Measurements from ENCODE around the gene KANK2.

Gene KANK2

DNA sequence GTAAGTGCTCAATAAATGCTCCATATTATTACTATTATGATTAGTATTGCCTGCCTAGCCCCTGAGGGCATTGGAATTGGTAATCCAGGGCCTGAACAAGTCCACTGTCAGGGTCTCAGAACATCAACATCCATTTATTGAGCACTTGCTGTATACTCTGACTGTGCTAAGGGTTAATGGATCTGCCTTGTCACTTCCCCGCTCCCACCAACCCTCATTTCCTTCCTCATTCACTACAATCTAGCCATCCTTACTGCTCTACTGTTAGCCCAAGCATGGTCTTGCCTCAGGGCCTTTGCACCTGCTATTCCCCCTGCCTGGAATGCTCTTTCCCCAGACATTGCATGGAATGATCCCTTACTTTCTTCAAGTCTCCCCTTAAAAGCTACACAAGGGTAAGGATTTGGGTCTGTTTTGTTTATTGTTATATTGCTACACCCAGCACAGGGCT lies 29.4 kb upstream of the KANK2 start:
- DNase-seq (ENCODE audit: low read depth in 3 of 3, low spot score in 1 of 3) = no peak

DNA sequence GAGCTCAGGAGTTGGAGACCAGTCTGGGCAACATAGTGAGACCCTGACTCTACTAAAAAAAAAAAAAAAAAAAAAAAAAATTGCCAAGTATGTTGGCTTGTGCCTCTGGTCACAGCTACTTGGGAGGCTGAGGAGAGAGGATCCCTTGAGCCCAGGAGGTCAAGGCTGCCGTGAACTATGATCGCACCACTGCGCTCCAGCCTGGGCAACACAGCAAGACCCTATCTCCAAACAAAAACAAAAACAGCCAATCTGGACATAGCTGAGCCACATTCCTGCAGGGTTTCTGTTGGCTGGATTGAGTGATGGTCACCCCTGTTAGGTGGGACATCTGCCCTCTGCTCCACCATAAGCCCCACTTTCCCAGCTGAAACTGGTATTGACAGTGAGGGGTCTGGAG lies 28.5 kb upstream of the KANK2 start:
- no peak for DNase-seq (ENCODE audit: low read depth in 3 of 3, low spot score in 1 of 3)

GRCh38 chr19:11225172-11225571 lies 27.8 kb upstream of the KANK2 start:
- no peak for DNase-seq (ENCODE audit: low read depth in 3 of 3, low spot score in 1 of 3)

- DNase-seq (ENCODE audit: low read depth in 3 of 3, low spot score in 1 of 3) = no peak
These were observed 27.1 kb upstream of the KANK2 start for GRCh38 chr19:11224429-11224828.

DNA sequence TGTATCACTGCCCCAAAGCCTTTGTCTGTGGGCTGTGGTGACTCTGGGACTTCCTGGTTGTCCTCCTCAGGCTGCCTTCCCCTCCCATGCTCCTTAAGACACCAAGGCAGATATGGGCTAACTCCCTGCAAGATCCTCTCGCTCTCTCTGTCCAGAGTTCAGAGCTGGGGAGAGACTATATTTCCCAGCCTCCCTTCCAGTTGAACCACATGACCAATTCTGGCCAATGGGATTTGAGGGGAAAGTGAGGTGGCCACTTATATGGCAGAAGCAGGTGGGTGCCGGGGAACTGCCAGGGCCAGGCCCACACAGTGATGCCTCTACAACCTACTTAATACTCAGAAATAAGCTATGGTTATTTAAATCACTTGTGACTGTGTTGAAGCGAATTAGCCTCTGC lies 25.9 kb upstream of the KANK2 start:
- DNase-seq (ENCODE audit: low read depth in 3 of 3, low spot score in 1 of 3) = no peak

DNA sequence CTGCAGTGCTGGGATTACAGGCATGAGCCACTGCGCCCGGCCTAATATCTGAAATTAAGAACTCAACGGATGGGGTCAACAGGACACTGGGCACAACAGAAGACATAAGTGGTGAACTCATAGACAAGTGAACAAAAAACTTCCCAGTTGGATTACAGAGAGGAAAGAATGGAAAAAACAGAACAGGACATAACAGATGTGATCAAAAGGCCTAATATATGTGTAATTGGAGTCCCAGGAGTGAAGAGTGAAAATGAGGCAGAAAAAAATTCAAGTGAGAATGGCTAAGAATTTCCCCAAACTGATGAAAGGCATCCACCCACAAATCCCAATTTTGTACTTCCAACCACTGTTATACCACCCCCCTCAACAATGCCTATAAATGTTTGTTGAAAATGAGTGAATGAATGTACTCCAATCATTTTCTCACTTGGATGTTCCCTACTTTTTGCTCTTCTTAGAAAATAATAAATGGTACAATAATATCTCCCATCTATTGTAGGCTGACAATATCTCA lies 23.8 kb upstream of the KANK2 start:
- DNase-seq (ENCODE audit: low read depth in 3 of 3, low spot score in 1 of 3) = no peak

DNA sequence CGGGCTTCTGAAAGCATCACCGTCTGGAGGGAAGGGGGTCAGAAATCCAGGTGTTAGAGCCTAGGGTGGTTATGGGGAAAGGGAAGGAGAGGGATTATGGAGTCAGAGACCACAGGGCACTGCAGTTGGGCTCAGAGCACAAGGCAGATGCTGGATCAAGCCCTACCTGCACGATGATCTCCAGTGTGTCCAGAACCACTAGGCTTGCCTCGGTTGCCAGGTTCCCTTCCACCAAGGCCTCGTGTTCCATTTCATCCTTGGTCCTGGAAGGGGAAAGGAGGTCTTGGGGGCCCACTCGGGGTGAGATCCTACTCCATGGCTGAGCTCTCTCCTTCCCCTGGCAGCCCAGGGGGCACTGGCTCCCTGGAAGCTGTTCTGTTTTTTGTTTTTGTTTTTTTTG lies 17.0 kb upstream of the KANK2 start:
- DNase-seq (ENCODE audit: low read depth in 3 of 3, low spot score in 1 of 3) = no peak

DNA sequence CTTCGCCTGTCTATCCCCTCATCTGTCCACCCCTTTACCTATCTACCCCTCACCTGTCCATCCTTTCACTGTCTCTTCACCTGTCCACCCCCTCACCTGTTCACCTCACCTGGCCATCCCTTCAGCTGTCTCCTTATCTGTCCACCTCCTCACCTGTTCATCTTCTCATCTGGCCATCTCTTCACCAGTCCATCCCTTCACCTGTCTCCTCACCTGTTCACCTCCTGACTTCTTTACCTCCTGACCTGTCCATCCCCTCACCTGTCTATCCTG lies 13.2 kb upstream of the KANK2 start:
- DNase-seq (ENCODE audit: low read depth in 3 of 3, low spot score in 1 of 3) = no peak

DNA sequence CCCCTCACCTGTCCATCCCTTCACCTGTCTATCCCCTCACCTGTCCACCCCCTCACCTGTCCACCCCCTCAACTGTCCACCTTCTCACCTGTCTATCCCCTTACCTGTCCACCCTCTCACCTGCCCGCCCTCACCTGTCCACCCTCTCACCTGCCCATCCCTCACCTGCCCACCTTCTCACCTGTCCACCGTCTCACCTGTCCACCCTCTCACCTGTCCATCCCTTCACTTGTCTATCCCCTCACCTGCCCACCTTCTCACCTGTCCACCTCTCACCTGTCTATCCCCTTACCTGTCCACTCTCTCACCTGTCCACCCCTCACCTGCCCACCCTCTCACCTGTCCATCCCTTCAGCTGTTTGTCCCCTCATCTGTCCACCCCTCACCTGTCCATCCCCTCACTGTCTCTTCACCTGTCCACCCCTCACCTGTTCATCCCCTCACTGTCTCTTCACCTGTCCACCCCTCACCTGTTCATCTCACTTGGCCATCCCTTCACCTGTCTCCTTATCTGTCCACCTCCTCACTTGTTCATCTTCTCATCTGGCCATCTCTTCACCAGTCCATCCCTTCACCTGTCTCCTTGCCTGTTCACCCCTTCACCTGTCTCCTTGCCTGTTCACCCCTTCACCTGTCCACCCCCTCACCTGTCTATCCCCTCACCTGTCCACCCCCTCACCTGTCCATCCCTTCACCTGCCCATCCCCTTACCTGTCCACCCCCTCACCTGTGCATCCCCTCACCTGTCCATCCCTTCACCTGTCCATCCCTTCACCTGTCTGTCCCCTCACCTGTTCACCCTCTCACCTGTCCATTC lies 12.7 kb upstream of the KANK2 start:
- no peak for DNase-seq (ENCODE audit: low read depth in 3 of 3, low spot score in 1 of 3)

GRCh38 chr19:11208561-11209471 lies 11.5 kb upstream of the KANK2 start:
- no peak for DNase-seq (ENCODE audit: low read depth in 3 of 3, low spot score in 1 of 3)

GRCh38 chr19:11205939-11206570 lies 8.7 kb upstream of the KANK2 start:
- DNase-seq (ENCODE audit: low read depth in 3 of 3, low spot score in 1 of 3) = no peak

DNA sequence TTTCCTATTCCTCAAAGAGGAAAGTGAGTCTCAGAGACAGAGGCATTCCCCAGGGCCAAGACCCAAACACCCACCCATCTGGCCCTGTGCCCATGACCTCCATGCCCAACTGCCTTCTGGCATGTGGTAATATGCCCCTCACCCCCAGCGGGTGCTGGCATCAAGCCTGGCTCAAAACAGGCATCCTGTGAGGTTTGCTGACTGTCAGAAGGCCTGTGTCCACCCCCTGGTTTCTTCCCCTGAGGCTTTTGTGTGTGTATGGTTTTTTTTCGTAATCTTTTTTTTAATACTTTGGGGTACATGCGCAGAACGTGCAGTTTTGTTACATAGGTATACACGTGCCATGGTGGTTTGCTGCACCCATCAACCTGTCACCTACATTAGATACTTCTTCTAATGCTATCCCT lies 7.6 kb upstream of the KANK2 start:
- DNase-seq (ENCODE audit: low read depth in 3 of 3, low spot score in 1 of 3) = no peak

- DNase-seq (ENCODE audit: low read depth in 3 of 3, low spot score in 1 of 3) = no peak
These were observed 6.8 kb upstream of the KANK2 start for GRCh38 chr19:11204076-11204602.

- DNase-seq (ENCODE audit: low read depth in 3 of 3, low spot score in 1 of 3) = peak in 1 of 3 donors; percentile 14
These were observed 6.1 kb upstream of the KANK2 start for GRCh38 chr19:11203194-11204075.

DNA sequence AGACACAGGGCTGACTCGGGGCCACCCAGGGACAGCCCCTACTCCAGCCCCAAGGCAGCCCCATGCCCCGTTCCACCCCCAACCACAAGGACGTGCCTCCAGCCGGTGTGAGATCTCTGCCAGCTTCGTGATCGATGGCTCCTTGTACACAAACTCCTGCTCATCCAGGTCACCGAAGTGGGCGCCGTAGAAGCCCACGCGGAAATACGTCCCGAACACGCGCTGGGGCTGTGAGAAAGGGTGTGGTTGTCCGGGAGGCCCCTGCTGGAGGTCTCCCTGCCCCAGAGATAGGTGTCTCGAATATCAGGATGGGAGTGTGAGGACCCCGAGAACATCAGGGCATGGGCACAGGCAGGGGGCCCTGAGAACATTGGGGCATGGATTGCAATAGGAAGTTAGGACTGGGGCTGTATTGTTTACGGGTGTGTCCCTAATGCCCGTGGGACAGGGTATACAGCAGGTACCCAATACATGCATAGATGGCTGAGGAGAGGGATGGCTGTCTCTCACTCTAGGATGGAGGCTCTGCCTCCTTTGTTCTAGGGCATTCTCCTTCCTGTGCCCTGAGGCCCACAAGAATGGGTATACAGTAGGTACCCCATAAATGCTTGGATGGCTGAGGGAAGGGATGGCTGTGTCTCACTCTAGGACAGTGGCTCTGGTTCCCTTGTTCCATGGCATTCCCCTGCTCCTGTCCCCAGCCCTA lies 5.3 kb upstream of the KANK2 start:
- no peak for DNase-seq (ENCODE audit: low read depth in 3 of 3, low spot score in 1 of 3)

GRCh38 chr19:11201791-11202190 lies 4.4 kb upstream of the KANK2 start:
- DNase-seq (ENCODE audit: low read depth in 3 of 3, low spot score in 1 of 3) = no peak

- DNase-seq (ENCODE audit: low read depth in 3 of 3, low spot score in 1 of 3) = no peak
These were observed 3.6 kb upstream of the KANK2 start for GRCh38 chr19:11200931-11201330.

DNA sequence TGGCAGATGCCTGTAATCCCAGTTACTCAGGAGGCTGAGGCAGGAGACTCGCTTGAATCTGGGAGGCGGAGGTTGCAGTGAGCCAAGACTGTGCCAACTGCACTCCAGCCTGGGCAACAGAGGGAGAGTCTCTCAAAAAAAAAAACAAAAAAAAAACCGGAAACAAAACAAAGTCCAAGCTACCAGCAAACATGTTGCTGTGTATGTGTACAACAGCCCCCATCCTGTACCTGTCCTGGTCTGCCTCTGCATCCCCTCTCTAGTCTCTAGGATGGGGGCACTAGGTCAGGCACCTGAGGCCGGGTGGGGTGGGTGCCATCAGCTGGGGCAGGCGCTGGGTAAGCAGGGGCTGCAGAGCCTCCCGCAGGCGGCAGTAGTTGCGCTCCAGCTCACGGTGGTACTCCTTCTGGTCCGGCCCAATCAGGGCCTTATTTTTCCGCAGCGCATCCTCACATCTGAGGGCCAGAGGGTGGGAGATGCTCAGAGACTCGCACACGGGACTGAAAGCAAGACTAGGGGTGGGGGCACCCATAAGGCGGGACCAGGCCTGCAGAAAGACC lies 2.8 kb upstream of the KANK2 start:
- DNase-seq (ENCODE audit: low read depth in 3 of 3, low spot score in 1 of 3) = no peak

- no peak for DNase-seq (ENCODE audit: low read depth in 3 of 3, low spot score in 1 of 3)
These were observed 2.2 kb upstream of the KANK2 start for GRCh38 chr19:11199517-11199916.
